ENCODE data around the gene COL21A1.

Gene COL21A1

DNA sequence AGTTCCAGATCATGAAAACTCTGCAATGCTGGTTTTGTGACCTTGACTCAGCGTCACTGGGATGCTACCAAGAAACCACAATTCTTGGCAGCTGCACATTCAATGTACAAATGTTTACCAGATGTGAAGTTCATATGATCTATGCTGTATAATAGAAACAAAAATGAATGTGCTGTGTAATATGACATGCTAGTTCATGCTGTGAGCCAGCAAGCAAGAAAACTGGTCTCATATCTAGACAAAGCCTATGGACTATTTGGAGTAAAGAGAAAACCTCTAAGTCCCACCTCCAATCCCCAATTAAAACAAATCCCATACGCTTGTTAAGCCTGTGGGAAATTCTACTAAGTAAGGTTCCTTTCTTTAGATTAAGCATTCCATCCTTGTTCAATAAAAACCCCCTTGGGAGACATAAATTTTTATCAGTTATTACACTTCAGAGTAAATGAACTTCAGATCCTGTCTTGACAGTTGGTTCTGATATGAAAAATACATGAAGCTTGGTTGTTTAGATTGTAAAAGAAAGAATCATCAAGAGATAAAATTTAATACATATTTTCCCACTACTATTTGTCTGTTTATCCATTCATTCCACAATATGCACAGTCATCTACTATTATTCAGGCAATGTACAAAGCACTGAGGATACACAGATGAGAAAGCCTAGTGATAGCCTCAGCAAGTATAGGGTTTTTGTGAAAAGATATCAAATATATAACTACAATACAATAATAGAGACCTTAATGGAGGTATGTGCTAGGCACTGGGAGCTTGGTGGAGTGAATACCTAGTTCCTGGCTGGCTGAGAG, 20.1 kb downstream of the COL21A1 start:
- DNase-seq (ENCODE audit: low read depth): no peak
- TF ChIP-seq, protein P1, sequence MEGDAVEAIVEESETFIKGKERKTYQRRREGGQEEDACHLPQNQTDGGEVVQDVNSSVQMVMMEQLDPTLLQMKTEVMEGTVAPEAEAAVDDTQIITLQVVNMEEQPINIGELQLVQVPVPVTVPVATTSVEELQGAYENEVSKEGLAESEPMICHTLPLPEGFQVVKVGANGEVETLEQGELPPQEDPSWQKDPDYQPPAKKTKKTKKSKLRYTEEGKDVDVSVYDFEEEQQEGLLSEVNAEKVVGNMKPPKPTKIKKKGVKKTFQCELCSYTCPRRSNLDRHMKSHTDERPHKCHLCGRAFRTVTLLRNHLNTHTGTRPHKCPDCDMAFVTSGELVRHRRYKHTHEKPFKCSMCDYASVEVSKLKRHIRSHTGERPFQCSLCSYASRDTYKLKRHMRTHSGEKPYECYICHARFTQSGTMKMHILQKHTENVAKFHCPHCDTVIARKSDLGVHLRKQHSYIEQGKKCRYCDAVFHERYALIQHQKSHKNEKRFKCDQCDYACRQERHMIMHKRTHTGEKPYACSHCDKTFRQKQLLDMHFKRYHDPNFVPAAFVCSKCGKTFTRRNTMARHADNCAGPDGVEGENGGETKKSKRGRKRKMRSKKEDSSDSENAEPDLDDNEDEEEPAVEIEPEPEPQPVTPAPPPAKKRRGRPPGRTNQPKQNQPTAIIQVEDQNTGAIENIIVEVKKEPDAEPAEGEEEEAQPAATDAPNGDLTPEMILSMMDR (IDR thresholded peaks at IDR 0.05; ENCODE audit: low read depth, low read length, missing control alignments): no peak
- no peak overlapping the region for H3K4me3 ChIP-seq (ENCODE audit: low read depth, low read length)

DNA sequence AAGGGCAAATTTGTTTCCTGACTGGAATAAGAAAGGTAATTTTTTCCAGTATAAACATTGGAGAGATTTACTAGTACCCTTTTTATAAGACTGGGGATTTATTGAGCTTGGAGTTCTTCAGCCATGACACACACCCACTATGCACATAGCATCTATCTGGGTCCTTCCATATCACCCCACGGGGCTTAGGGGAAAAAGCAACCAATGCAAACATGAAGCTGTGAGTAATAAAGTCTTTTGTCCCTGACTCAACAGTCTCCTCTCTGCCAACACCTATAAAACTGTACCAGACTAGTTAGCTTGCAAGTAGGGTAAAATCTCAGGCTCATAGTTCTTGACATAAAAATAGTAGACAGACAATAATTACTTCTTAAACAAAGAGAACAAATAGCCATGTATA, 23.4 kb downstream of the COL21A1 start:
- TF ChIP-seq, protein P1 (IDR thresholded peaks at IDR 0.05; ENCODE audit: low read depth, low read length, missing control alignments): no peak
- no peak for DNase-seq (ENCODE audit: low read depth)

DNA sequence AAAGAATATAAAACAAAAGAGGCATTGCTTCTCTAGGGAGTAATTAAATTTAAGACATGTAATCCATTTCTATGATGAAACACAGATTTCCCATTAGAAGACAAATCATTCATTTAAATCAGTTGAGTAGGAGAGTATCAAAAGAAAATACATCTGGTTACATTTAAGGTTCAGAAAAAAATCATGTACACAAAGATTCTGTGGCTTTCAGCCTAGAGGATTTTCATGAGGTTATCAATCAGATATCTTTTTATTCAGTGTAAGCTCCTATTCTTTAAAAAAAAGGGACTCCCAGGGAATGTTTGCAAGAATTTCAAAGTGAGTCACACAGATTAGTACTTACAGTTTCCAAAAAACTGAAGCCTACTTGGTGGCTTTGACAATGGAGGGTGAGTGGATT, 24.9 kb downstream of the COL21A1 start:
- no peak overlapping the region for H3K4me3 ChIP-seq (ENCODE audit: low read depth, low read length)
- TF ChIP-seq, protein P1 (IDR thresholded peaks at IDR 0.05; ENCODE audit: low read depth, low read length, missing control alignments): no peak
- DNase-seq (ENCODE audit: low read depth): no peak

More for the DNA sequence above, 23.4 kb downstream of the COL21A1 start:
- no peak overlapping the region for H3K4me3 ChIP-seq (ENCODE audit: low read depth, low read length)

DNA sequence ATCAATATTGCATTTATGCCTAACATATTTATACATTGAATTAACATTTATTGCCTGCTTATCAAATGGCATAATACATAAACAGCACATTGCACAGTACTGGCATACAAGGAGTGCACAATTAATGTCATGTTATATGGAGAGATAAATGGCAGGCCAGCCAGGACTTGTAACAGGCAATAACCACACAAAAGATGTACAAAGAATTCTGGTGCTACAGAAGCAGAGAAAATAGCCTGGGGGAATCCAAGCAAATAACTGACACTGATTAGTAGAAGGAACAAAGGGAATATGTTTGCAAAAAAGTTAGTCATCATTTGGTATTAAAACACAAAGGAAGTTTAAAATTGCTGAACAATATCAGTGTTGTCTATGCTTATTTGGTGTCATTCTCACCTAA, 27.3 kb downstream of the COL21A1 start:
- TF ChIP-seq, protein P1 (IDR thresholded peaks at IDR 0.05; ENCODE audit: low read depth, low read length, missing control alignments): no peak
- no peak for DNase-seq (ENCODE audit: low read depth)
- no peak overlapping the region for H3K4me3 ChIP-seq (ENCODE audit: low read depth, low read length)

DNA sequence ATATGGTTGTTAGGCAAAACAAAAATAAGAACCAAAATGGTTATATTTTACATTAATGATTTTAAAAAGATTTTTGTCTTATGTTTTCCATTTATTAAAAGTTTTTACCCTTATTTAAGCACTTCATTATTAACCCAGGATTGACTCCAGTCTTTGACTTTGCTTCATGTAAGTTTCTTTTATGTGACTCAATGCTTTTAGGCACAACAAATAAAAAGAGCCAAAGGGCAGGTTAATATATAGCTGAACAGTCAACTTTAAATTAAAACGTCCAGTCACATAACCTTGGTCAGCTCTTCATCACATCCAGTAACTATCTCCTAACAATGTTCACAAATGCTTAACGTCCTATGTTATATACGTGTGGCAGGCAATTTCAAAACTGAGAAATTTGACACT, 32.7 kb downstream of the COL21A1 start:
- no peak overlapping the region for H3K4me3 ChIP-seq (ENCODE audit: low read depth, low read length)
- DNase-seq (ENCODE audit: low read depth): no peak
- TF ChIP-seq, protein P1 (IDR thresholded peaks at IDR 0.05; ENCODE audit: low read depth, low read length, missing control alignments): no peak

DNA sequence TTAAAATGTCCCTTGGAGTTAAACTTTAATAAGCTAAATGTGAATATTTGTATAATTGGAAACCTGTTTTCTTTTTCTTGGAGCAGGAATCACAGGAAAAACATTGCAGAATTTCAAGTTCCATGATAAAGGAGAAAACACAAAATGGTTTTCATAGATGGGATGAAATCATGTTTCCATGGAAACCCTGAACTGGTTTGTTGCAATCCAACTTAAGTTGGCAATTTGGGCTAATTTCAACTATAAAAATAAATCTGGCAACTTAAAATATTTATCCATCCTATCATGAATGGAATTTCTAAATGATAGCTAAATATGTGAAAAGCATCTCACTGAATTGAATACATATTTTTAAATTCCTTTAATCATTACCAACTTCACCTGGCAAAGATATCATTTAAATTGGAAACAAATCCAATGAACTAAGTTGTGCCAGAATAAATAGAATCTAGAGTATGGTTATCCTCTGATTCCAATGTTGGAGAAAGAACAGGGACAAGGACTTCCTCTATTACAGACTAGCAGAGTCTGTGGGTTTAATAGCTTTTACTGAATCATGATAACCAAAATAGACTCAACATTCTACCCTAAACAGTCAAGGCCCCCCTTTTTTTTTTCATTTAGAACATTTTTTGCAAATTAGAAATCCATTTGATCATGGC, 33.2 kb downstream of the COL21A1 start:
- DNase-seq (ENCODE audit: low read depth): no peak
- TF ChIP-seq, protein P1 (IDR thresholded peaks at IDR 0.05; ENCODE audit: low read depth, low read length, missing control alignments): no peak
- H3K4me3 ChIP-seq (ENCODE audit: low read depth, low read length): no peak overlapping the region

Measured in GM12864 (cell line).